Keratinocyte (primary cell): ENCODE data around the gene CBFA2T3.

Experiments used
- CTCF ChIP-seq, 3 experiments: IDR thresholded peaks in 1 of 3; conservative IDR thresholded peaks in 1 of 3; optimal IDR thresholded peaks in 1 of 3; 2 replicates in 2 of 3; 3 replicates in 1 of 3; pipeline versions ENCODE3 to v1.5.1; 2011; ENCODE audit warnings: low read length in 3 of 3, mild to moderate bottlenecking in 3 of 3, moderate library complexity in 2 of 3, control low read depth in 1 of 3, inconsistent platforms in 1 of 3; ENCODE audit not compliant: insufficient read depth in 2 of 3; ENCODE audit errors: extremely low read depth in 1 of 3
- EZH2 ChIP-seq: IDR thresholded peaks from one replicate; pipeline ENCODE4 v1.6.1; 2012; ENCODE audit warnings: inconsistent platforms, mild to moderate bottlenecking, low read length, moderate library complexity

DNA sequence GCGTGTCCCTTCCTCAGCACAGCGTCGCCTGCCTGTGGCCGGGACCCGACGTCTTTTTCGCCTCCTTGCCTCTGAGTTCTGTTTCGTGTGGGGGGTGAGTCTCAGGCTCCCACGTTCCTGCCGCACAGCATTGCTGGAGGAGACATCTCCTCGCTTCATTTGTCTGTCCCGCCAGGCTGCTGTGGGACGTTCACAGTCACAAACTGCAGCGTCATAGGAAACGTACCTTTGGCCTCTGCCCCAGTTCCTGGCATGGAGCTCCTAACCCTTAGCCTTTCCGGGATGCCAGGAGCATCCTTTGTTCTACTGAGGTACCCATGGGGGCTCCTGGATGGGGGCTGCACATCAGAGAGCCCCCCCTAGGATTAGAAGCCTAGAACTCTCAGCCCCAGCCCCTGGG lies 18.2 kb upstream of the CBFA2T3 start:
- TF ChIP-seq CTCF (optimal IDR thresholded peaks at IDR 0.05 in 1 of 3, IDR thresholded peaks at IDR 0.05 in 1 of 3, conservative IDR thresholded peaks at IDR 0.05 in 1 of 3; ENCODE audit: extremely low read depth in 1 of 3, insufficient read depth in 2 of 3, low read length in 3 of 3): no peak
- TF ChIP-seq EZH2: no peak
